Measurements from ENCODE around the gene PLXDC1.

DNA sequence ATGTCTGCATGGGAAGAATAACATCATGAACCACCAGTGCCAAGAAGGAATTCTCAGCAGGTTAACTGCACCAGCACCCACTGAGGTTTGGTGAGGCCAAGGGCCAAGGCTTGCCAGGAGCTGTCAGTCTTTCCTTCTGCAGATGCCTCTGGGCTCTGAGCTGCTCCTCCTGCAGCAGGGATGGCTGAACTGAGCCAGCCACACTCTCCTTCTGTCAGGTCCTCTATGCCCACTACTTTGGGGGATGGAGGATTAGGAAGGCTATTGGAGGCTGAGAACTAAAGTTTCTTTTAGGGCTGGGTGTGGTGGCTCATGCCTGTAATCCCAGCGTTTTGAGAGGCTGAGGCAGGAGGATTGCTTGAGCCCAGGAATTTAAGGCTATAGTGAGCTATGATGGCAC, 71.6 kb downstream of the PLXDC1 start:
- TF ChIP-seq, protein P1, sequence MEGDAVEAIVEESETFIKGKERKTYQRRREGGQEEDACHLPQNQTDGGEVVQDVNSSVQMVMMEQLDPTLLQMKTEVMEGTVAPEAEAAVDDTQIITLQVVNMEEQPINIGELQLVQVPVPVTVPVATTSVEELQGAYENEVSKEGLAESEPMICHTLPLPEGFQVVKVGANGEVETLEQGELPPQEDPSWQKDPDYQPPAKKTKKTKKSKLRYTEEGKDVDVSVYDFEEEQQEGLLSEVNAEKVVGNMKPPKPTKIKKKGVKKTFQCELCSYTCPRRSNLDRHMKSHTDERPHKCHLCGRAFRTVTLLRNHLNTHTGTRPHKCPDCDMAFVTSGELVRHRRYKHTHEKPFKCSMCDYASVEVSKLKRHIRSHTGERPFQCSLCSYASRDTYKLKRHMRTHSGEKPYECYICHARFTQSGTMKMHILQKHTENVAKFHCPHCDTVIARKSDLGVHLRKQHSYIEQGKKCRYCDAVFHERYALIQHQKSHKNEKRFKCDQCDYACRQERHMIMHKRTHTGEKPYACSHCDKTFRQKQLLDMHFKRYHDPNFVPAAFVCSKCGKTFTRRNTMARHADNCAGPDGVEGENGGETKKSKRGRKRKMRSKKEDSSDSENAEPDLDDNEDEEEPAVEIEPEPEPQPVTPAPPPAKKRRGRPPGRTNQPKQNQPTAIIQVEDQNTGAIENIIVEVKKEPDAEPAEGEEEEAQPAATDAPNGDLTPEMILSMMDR (IDR thresholded peaks at IDR 0.05): no peak
- TF ChIP-seq POLR2A (IDR thresholded peaks at IDR 0.05): no peak

Data from body of pancreas (tissue), 4 donors.